GM04504 (cell line): ENCODE measurements around the gene NUP85.
"Not testable (repeated sequence)": the region's sequence is repeated elsewhere in the genome, so short reads cannot be mapped to it uniquely, and the experiment has no call there.

Source experiments
- DNase-seq: peaks from one replicate; pipeline ENCODE4 v3.0.0-alpha.2; 2012; ENCODE audit warnings: low read depth

The NUP85 gene, protein sequence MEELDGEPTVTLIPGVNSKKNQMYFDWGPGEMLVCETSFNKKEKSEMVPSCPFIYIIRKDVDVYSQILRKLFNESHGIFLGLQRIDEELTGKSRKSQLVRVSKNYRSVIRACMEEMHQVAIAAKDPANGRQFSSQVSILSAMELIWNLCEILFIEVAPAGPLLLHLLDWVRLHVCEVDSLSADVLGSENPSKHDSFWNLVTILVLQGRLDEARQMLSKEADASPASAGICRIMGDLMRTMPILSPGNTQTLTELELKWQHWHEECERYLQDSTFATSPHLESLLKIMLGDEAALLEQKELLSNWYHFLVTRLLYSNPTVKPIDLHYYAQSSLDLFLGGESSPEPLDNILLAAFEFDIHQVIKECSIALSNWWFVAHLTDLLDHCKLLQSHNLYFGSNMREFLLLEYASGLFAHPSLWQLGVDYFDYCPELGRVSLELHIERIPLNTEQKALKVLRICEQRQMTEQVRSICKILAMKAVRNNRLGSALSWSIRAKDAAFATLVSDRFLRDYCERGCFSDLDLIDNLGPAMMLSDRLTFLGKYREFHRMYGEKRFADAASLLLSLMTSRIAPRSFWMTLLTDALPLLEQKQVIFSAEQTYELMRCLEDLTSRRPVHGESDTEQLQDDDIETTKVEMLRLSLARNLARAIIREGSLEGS

GRCh38 chr17:75205037-75205792 lies at the start of gene NUP85:
Gene NUP85, plus strand, starts transcription at chr17:75205679. Its CDS starts 83 bp downstream, at chr17:75205762.
- peak; percentile 85 for DNase-seq

- DNase-seq: not testable (repeated sequence)
Measured at GRCh38 chr17:75158480-75158879, 47.0 kb upstream of the NUP85 start.

DNA sequence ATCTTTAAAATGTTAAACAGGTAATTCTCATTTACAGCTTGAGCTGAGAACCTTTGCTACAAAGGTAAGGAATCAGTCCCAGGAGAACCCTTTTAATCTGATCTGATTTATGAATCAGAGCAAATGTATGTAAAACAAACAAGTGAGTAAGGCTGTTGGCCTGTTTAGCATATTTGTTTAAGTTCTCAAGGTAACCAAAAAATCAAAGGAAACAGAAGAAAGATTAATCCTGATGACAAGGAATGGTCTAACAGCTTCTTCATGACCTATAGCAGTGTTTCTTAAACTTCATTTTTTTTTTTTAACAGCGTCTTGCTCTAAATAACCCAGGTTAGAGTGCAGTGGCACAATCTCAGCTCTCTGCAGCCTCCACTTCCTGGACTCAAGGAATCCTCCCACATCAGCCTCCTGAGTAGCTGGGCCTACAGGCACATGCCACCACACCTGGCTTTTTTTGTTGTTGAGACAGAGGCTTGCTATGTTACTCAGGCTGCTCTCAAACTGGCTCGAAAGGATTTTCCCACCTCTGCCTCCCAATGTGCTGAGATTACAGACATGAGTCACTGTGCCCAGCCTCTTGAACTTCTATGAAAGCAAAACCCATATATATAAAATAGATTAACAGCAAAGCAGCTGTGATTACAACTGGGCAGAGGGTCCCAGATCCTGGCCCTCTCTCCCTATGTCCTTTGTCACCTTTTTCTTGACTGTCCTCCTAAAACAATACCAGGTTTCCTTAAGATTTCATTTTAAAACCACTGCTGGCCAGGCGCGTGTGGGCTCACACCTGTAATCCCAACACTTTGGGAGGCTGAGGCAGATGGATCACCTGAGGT lies 46.1 kb upstream of the NUP85 start:
- DNase-seq: no peak

GRCh38 chr17:75160211-75160610 lies 45.3 kb upstream of the NUP85 start:
- DNase-seq: no peak

DNA sequence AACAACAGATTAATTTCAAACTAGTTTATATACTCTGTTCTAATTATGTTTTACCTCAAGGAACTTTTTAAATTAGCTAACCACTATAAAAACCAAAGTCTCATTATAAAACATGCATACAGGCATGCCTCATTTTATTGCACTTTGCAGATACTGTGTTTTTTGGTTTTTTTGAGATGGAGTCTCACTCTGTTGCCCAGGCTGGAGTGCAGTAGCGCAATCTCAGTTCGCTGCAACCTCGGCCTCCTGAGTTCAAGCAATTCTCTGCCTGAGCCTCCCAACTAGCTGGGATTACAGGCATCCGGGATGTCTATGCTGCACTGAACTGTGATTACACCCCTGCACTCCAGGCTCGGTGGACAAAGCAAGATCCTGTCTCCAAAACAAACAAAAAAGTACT lies 42.4 kb upstream of the NUP85 start:
- no peak for DNase-seq

DNA sequence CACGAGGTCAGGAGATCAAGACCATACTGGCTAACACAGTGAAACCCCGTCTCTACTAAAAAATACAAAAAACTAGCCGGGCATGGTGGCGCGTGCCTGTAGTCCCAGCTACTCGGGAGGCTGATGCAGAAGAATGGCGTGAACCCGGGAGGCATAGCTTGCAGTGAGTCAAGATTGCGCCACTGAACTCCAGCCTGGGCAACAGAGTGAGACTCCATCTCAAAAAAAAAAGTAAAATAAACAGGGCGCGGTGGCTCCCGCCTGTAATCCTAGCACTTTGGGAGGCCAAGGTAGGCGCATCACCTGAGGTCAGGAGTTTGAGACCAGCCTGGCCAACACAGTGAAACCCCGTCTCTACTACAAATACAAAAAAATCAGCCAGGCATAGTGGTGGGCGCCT lies 40.9 kb upstream of the NUP85 start:
- DNase-seq: not testable (repeated sequence)

GRCh38 chr17:75168998-75169397 lies 36.5 kb upstream of the NUP85 start:
- DNase-seq: no peak

- DNase-seq: no peak
Measured at GRCh38 chr17:75173526-75173925, 32.0 kb upstream of the NUP85 start.

DNA sequence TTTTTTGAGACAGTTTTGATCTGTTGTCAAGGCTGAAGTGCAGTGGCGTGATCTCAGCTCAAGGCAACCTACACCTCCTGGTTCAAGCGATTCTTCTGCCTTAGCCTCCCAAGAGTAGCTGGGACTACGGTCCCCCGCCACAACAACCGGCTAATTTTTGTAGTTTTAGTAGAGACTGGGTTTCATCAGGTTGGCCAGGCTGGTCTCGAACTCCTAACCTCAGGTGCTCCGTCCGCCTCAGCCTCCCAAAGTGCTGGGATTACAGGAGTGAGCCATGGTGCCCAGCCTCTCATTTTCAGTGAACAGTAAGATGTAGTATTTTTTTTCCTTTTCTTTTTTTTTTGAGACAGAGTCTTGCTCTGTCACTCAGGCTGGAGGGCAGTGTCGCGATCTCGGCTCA lies 30.5 kb upstream of the NUP85 start:
- no peak for DNase-seq

- no peak for DNase-seq
Measured at GRCh38 chr17:75176625-75177024, 28.9 kb upstream of the NUP85 start.

- no peak for DNase-seq
Measured at GRCh38 chr17:75178453-75178852, 27.0 kb upstream of the NUP85 start.

DNA sequence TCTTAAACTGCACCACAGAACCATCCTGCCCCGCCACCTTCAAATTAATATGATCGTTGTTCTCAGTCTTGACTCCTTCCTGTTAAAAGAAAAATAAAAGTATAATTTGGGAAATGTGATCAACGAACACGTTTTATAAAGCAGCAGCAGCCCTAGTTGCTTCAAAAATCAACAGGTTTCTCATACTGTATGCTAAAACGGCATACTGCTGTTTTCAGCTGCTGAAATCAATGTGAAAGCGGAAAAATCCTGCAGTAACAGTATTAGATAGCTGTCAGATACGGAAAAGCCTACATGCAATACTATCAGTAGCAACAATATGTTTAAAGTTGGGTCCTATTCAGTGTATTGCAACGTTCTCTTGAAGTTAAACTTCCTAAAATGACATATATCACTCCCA lies 24.4 kb upstream of the NUP85 start:
- DNase-seq: no peak

DNA sequence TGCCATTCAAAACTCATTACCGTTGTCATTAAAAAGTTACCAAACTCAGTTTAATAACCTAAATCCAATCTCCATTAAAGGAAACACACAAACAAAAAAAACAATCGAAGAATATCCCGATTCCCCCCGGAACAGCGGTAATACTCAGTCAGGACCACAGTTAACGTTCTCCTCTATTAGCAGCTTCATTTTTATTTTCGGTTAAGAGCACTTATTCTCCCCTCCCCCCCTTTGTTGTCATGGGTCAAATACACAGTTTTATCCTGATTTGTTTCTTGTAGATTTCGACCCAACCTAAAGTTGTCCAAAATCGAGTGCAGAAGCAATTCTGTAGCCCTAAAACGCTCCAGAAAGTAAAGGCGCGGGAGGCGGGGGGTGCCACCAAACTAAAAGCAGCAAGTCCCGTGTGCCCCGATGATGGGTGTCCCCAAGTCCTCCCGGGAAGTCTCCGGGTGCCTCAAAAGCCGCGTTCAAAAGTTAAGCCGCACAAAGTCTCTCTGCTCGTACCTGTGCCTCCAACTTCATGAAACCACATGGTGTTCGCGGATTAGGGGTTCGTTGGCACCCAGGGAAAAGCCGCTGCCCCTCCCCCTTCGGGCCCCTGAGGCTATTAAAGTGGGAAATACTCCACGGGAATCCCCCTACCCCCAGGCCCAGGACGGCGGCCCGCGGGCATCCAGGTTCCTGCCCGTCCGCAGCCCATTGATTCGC lies 23.7 kb upstream of the NUP85 start:
- DNase-seq: no peak

DNA sequence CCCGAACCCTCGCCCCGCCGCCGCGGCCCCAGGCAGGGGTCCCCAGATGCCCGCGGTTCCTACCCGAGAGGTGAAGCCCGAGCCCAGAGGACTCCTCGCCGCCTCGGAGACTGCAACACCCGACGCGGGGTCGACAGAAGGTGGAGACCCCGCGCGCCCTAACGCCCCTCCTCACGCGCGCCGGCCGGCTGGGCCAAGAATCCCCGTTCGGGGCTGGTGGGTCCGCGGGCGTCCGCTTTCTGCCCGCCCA lies 23.2 kb upstream of the NUP85 start:
- DNase-seq: no peak

- peak; percentile 86 for DNase-seq
Measured at GRCh38 chr17:75182569-75183436, 22.7 kb upstream of the NUP85 start, which contains the start of gene SUMO2. Gene SUMO2, minus strand, starts transcription at chr17:75182959. Its CDS starts 125 bp downstream, at chr17:75182834.

DNA sequence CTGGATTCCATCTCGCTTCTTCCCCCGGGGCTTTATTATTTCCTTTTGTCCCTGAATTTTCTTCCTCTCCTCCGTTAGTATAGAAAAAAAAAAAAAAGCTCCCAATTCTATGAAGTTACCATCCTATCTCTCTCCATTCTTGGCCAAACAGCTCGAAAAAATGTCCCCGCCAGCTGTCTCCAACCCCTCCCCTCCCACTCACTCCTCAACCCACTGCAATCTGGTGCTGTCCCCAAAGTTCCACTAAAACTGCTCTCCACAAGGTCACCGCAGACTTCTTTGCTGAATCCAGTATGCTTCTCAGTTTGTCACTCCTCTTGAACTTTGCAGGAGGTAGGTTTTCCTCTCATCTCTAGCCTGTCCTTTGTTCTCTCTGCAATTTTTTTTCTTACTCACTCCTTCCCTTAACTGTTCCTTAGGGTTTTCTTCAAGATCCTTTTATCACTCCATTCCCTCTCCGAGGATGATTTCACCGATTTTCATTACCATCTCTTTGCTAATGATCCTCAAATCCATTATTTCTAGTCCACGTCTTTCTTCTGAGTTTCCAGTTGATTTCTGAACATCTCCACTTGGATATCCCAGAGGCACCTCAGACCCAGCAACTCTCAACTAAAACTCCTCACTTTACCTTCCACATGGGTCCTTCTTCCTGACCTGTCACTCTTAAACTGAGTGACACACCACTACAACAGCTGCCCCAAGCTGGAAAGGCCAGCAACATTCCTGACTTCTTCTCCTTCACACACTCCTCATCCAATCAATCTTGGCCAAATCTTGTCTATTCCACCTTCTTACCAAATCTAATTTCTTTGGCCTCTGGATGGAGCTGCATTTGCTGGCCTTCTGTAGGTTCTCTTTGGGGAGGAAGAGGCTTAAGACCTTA lies 21.2 kb upstream of the NUP85 start:
- DNase-seq: no peak

- no peak for DNase-seq
Measured at GRCh38 chr17:75188614-75189013, 16.9 kb upstream of the NUP85 start.

- no peak for DNase-seq
Measured at GRCh38 chr17:75191584-75191983, 13.9 kb upstream of the NUP85 start.

- no peak for DNase-seq
Measured at GRCh38 chr17:75194879-75195278, 10.6 kb upstream of the NUP85 start.
